NCI-H345 treated with DMSO at 0.1 percent for 48 hours (cell line): ENCODE measurements around the gene SYTL5.

Source experiments
- DNase-seq: peaks from one replicate; lab custom pipeline; 2025; ENCODE audit not compliant: unreplicated experiment; lab: John Stamatoyannopoulos, UW

SYTL5 gene

GRCh38 chrX:38087594-38087993 is 81.2 kb downstream of the SYTL5 start:
- no peak for DNase-seq

GRCh38 chrX:38089173-38089982 is 83.0 kb downstream of the SYTL5 start:
- no peak for DNase-seq

GRCh38 chrX:38095971-38096529 is 89.7 kb downstream of the SYTL5 start:
- no peak for DNase-seq

GRCh38 chrX:38099688-38100087 is 93.3 kb downstream of the SYTL5 start:
- DNase-seq, result no peak

- no peak for DNase-seq
Measured at GRCh38 chrX:38102240-38102639, 95.9 kb downstream of the SYTL5 start.

- DNase-seq, result no peak
Measured at GRCh38 chrX:38102875-38103274, 96.5 kb downstream of the SYTL5 start.

- DNase-seq, result no peak
Measured at GRCh38 chrX:38103857-38104812, 97.8 kb downstream of the SYTL5 start.

GRCh38 chrX:38105216-38105725 is 98.9 kb downstream of the SYTL5 start:
- no peak for DNase-seq

- no peak for DNase-seq
Measured at GRCh38 chrX:38106991-38107655, 100.8 kb downstream of the SYTL5 start.

GRCh38 chrX:38108364-38108763 is 102.0 kb downstream of the SYTL5 start:
- no peak for DNase-seq

- no peak for DNase-seq
Measured at GRCh38 chrX:38109042-38109898, 102.9 kb downstream of the SYTL5 start.

GRCh38 chrX:38110231-38110630 is 103.9 kb downstream of the SYTL5 start:
- no peak for DNase-seq

GRCh38 chrX:38111196-38111595 is 104.8 kb downstream of the SYTL5 start:
- no peak for DNase-seq

GRCh38 chrX:38112566-38112965 is 106.2 kb downstream of the SYTL5 start:
- peak; percentile 64 for DNase-seq

GRCh38 chrX:38116706-38117105 is 110.4 kb downstream of the SYTL5 start:
- no peak for DNase-seq

- DNase-seq, result no peak
Measured at GRCh38 chrX:38117485-38117884, 111.1 kb downstream of the SYTL5 start.

- DNase-seq, result no peak
Measured at GRCh38 chrX:38124000-38124399, 117.6 kb downstream of the SYTL5 start.

- DNase-seq, result no peak
Measured at GRCh38 chrX:38126179-38126578, 119.8 kb downstream of the SYTL5 start.

- no peak for DNase-seq
Measured at GRCh38 chrX:38127961-38128360, 121.6 kb downstream of the SYTL5 start.

GRCh38 chrX:38129366-38129765 is 123.0 kb downstream of the SYTL5 start:
- DNase-seq, result no peak
